IMR-90 (cell line): ENCODE results near the gene TTC28.
A peak's percentile ranks its signal among the peaks of the same experiment; 100 is the strongest.

Source experiments
- BHLHE40 ChIP-seq: fragments of 150-350 bp; IDR thresholded peaks from 2 replicates; pipeline ENCODE4 v1.6.1; 2016; ENCODE audit warnings: mild to moderate bottlenecking, low read depth, low read length
- CTCF ChIP-seq: conservative IDR thresholded peaks from 2 replicates; pipeline ENCODE4 v1.5.1; 2012; ENCODE audit warnings: mild to moderate bottlenecking, low read depth, low read length, improper control_type of control experiment
- MAZ ChIP-seq: IDR thresholded peaks from 2 replicates; pipeline ENCODE4 v1.6.1; 2012; ENCODE audit warnings: low read depth, mild to moderate bottlenecking, low read length, improper control_type of control experiment, moderate library complexity, borderline replicate concordance
- NFE2L2 ChIP-seq: fragments of 150-350 bp; IDR thresholded peaks from 2 replicates; pipeline ENCODE4 v1.6.1; 2016; ENCODE audit warnings: low read depth, mild to moderate bottlenecking, low read length
- POLR2A ChIP-seq: IDR thresholded peaks from 2 replicates; pipeline ENCODE4 v1.6.1; 2012; ENCODE audit warnings: mild to moderate bottlenecking, low read depth, low read length
- RAD21 ChIP-seq: IDR thresholded peaks from 2 replicates; pipeline ENCODE4 v1.6.1; 2012; ENCODE audit warnings: low read length, improper control_type of control experiment
- RCOR1 ChIP-seq: IDR thresholded peaks from 2 replicates; pipeline ENCODE4 v1.6.1; 2012; ENCODE audit warnings: mild to moderate bottlenecking, low read length, improper control_type of control experiment; ENCODE audit not compliant: insufficient replicate concordance
- RFX5 ChIP-seq: IDR thresholded peaks from 2 replicates; pipeline ENCODE4 v1.8.0; 2012; ENCODE audit warnings: low read depth, mild to moderate bottlenecking, low read length, moderate library complexity
- SMC3 ChIP-seq: fragments of 150-350 bp; IDR thresholded peaks from 2 replicates; pipeline ENCODE4 v1.6.1; 2016; ENCODE audit warnings: low read depth, mild to moderate bottlenecking, antibody characterized with exemption, low read length, moderate library complexity
- TF ChIP-seq, protein P1 (sequence below): fragments of 150-350 bp; IDR thresholded peaks from 2 replicates; pipeline ENCODE4 v1.6.1; 2016; ENCODE audit warnings: low read depth, mild to moderate bottlenecking, low read length, moderate library complexity, borderline replicate concordance
- TF ChIP-seq, protein P2 (sequence below): fragments of 150-350 bp; IDR thresholded peaks from 2 replicates; pipeline ENCODE4 v1.6.1; 2017; ENCODE audit warnings: mild to moderate bottlenecking, antibody characterized with exemption, low read length, low read depth

DNA sequence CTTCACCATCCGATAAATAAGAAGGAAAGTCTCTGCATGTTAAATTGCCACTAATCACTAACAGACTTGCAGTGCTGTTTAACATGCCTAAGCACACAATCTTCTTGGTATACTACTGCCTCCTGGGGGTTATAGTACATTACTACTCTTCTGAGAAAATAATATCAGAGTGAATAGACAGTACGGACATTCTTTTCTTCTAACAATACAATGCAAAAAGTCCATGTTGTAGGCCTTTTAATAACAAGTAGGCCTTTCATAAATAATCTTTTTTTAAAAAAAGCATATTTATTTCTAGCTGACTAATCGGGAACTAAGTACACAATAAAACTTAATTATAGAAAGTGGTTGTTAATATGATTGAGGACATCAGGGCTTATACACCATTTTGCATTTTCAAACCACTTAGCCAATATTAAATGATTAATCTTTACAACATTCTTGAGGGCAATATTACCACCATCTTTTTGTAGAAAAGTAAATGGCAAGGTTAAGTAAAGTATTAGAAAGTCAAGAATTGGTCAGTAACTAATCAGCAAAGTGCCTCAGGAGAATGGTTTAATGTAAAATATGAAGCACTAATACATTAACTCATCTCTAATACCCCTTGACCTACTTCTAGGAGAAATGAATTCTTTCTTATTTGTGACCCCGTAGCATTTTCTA is 84.7 kb downstream of the TTC28 start:
- peak; percentile 82 for TF ChIP-seq CTCF
- peak; percentile 93 for TF ChIP-seq RAD21
- no peak for TF ChIP-seq NFE2L2
- peak; percentile 95 for TF ChIP-seq SMC3
- TF ChIP-seq POLR2A: no peak
- TF ChIP-seq RFX5: no peak
- no peak for TF ChIP-seq BHLHE40
- no peak for TF ChIP-seq RCOR1
- TF ChIP-seq, protein P1, sequence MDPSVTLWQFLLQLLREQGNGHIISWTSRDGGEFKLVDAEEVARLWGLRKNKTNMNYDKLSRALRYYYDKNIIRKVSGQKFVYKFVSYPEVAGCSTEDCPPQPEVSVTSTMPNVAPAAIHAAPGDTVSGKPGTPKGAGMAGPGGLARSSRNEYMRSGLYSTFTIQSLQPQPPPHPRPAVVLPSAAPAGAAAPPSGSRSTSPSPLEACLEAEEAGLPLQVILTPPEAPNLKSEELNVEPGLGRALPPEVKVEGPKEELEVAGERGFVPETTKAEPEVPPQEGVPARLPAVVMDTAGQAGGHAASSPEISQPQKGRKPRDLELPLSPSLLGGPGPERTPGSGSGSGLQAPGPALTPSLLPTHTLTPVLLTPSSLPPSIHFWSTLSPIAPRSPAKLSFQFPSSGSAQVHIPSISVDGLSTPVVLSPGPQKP: no peak
- TF ChIP-seq, protein P2, sequence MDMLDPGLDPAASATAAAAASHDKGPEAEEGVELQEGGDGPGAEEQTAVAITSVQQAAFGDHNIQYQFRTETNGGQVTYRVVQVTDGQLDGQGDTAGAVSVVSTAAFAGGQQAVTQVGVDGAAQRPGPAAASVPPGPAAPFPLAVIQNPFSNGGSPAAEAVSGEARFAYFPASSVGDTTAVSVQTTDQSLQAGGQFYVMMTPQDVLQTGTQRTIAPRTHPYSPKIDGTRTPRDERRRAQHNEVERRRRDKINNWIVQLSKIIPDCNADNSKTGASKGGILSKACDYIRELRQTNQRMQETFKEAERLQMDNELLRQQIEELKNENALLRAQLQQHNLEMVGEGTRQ: no peak
- no peak for TF ChIP-seq MAZ
